DMS 273 (cell line): ENCODE results near the gene CLDN6.
A peak's percentile ranks its signal among the peaks of the same experiment; 100 is the strongest.

Experiments
- DNase-seq: peaks from one replicate; lab custom pipeline; 2025; ENCODE audit not compliant: unreplicated experiment; lab: John Stamatoyannopoulos, UW

Gene CLDN6

GRCh38 chr16:2974319-2975056 lies 43.5 kb downstream of the CLDN6 start:
- DNase-seq, result no peak

GRCh38 chr16:2973605-2974318 lies 44.2 kb downstream of the CLDN6 start:
- DNase-seq, result no peak

- DNase-seq, result peak; percentile 38
Measured at GRCh38 chr16:2973093-2973492, 44.9 kb downstream of the CLDN6 start.

GRCh38 chr16:2971985-2972784 lies 45.8 kb downstream of the CLDN6 start:
- peak; percentile 64 for DNase-seq

- no peak for DNase-seq
Measured at GRCh38 chr16:2971134-2971984, 46.6 kb downstream of the CLDN6 start.

- no peak for DNase-seq
Measured at GRCh38 chr16:2970563-2970962, 47.4 kb downstream of the CLDN6 start.

GRCh38 chr16:2969545-2970521 lies 48.1 kb downstream of the CLDN6 start:
- peak; percentile 91 for DNase-seq

GRCh38 chr16:2968738-2969544 lies 49.0 kb downstream of the CLDN6 start, which contains the start of gene PAQR4:
Gene PAQR4 (plus strand): TSS chr16:2969348. CDS start chr16:2969675, 327 bp downstream.
- DNase-seq, result peak; percentile 97

GRCh38 chr16:2968368-2968737 lies 49.6 kb downstream of the CLDN6 start:
- peak; percentile 69 for DNase-seq

- DNase-seq, result no peak
Measured at GRCh38 chr16:2967721-2968161, 50.2 kb downstream of the CLDN6 start.

- no peak for DNase-seq
Measured at GRCh38 chr16:2967211-2967631, 50.8 kb downstream of the CLDN6 start.

- DNase-seq, result no peak
Measured at GRCh38 chr16:2966808-2967191, 51.2 kb downstream of the CLDN6 start.

- no peak for DNase-seq
Measured at GRCh38 chr16:2966043-2966807, 51.8 kb downstream of the CLDN6 start.
